GM11168 (cell line): ENCODE measurements around the gene SHE.

Source experiments
- in situ Hi-C: fragments of 300-500 bp; cut with MboI; formaldehyde crosslinking; loops from one replicate; pipeline ENCODE4 v1.12.0; 2022; ENCODE audit warnings: low sequenced_read_pairs; ENCODE audit not compliant: unreplicated experiment

Gene SHE

GRCh38 chr1:154454386-154455120 lies 47.7 kb downstream of the SHE start:
- in situ Hi-C loops: no loop called here

GRCh38 chr1:154453574-154454352 lies 48.4 kb downstream of the SHE start:
- in situ Hi-C loops: no loop called here

GRCh38 chr1:154453161-154453560 lies 49.1 kb downstream of the SHE start:
- in situ Hi-C loops: no loop called here

- in situ Hi-C loops: no loop called here
Observed at GRCh38 chr1:154448331-154448811, 53.8 kb downstream of the SHE start.

GRCh38 chr1:154446789-154447188 lies 55.4 kb downstream of the SHE start:
- in situ Hi-C loops: no loop called here

- in situ Hi-C loops: no loop called here
Observed at GRCh38 chr1:154446292-154446691, 55.9 kb downstream of the SHE start.

GRCh38 chr1:154445040-154445472 lies 57.2 kb downstream of the SHE start:
- in situ Hi-C loops: no loop called here

- in situ Hi-C loops: no loop called here
Observed at GRCh38 chr1:154443274-154444013, 58.8 kb downstream of the SHE start.

GRCh38 chr1:154442006-154442740 lies 60.0 kb downstream of the SHE start:
- in situ Hi-C loops: no loop called here

GRCh38 chr1:154441241-154441888 lies 60.8 kb downstream of the SHE start:
- in situ Hi-C loops: no loop called here

- in situ Hi-C loops: no loop called here
Observed at GRCh38 chr1:154440036-154440804, 62.0 kb downstream of the SHE start.

- in situ Hi-C loops: no loop called here
Observed at GRCh38 chr1:154436433-154436832, 65.8 kb downstream of the SHE start.

- in situ Hi-C loops: no loop called here
Observed at GRCh38 chr1:154435599-154436200, 66.5 kb downstream of the SHE start.

GRCh38 chr1:154434346-154435085 lies 67.7 kb downstream of the SHE start:
- in situ Hi-C loops: no loop called here

- in situ Hi-C loops: no loop called here
Observed at GRCh38 chr1:154433161-154433764, 68.9 kb downstream of the SHE start.

- in situ Hi-C loops: no loop called here
Observed at GRCh38 chr1:154431586-154432373, 70.4 kb downstream of the SHE start.

- in situ Hi-C loops: no loop called here
Observed at GRCh38 chr1:154430903-154431302, 71.3 kb downstream of the SHE start.
